OCI-LY3 (cell line): ENCODE results near the gene SATB2.

Experiments used
- CTCF ChIP-seq: fragments of 200-600, 300-600 bp; sonication (generic); IDR thresholded peaks from 2 replicates; pipeline ENCODE4 v1.5.1; 2014; ENCODE audit warnings: antibody characterized with exemption, low read length, low read depth
- EZH2phosphoT487 ChIP-seq: fragments of 200-600 bp; shearing (Covaris generic); IDR thresholded peaks from 2 replicates; pipeline ENCODE4 v1.6.1; 2018; ENCODE audit warnings: antibody characterized with exemption, mixed run types, low read depth

- TF ChIP-seq CTCF: no peak
- no peak for TF ChIP-seq EZH2phosphoT487
Measured at GRCh38 chr2:199468561-199469513, 11.1 kb upstream of the SATB2 start.
